ENCODE measurements around the gene PSEN2.
A peak's percentile ranks its signal among the peaks of the same experiment; 100 is the strongest.
"Not testable (repeated sequence)": the region's sequence is repeated elsewhere in the genome, so short reads cannot be mapped to it uniquely, and the experiment has no call there.

The PSEN2 gene

GRCh38 chr1:226916497-226916896 lies 46.1 kb downstream of the PSEN2 start:
- DNase-seq (ENCODE audit: low read depth), result no peak

GRCh38 chr1:226919587-226919986 lies 49.2 kb downstream of the PSEN2 start:
- DNase-seq (ENCODE audit: low read depth), result no peak

- DNase-seq (ENCODE audit: low read depth), result no peak
These were observed 49.6 kb downstream of the PSEN2 start for GRCh38 chr1:226919995-226920394.

- no peak for DNase-seq (ENCODE audit: low read depth)
These were observed 50.1 kb downstream of the PSEN2 start for GRCh38 chr1:226920446-226920894.

- DNase-seq (ENCODE audit: low read depth), result no peak
These were observed 51.1 kb downstream of the PSEN2 start for GRCh38 chr1:226921504-226921903.

GRCh38 chr1:226929260-226930111 lies 59.1 kb downstream of the PSEN2 start:
- DNase-seq (ENCODE audit: low read depth), result not testable (repeated sequence)

GRCh38 chr1:226934483-226935237 lies 64.2 kb downstream of the PSEN2 start:
- no peak for DNase-seq (ENCODE audit: low read depth)

- no peak for DNase-seq (ENCODE audit: low read depth)
These were observed 67.7 kb downstream of the PSEN2 start for GRCh38 chr1:226937940-226938725.

- no peak for DNase-seq (ENCODE audit: low read depth)
These were observed 68.6 kb downstream of the PSEN2 start for GRCh38 chr1:226938903-226939437.

GRCh38 chr1:226939438-226940028 lies 69.1 kb downstream of the PSEN2 start:
- peak; percentile 45 for DNase-seq (ENCODE audit: low read depth)

- peak; percentile 96 for DNase-seq (ENCODE audit: low read depth)
These were observed 69.8 kb downstream of the PSEN2 start, which contains the start of gene COQ8A for GRCh38 chr1:226940029-226940805. Gene COQ8A, plus strand, starts transcription at chr1:226940294. Its CDS starts 21,092 bp downstream, at chr1:226961386.

- no peak for DNase-seq (ENCODE audit: low read depth)
These were observed 70.3 kb downstream of the PSEN2 start for GRCh38 chr1:226940806-226941067.

GRCh38 chr1:226942392-226942791 lies 72.0 kb downstream of the PSEN2 start:
- DNase-seq (ENCODE audit: low read depth), result no peak

- DNase-seq (ENCODE audit: low read depth), result no peak
These were observed 72.7 kb downstream of the PSEN2 start for GRCh38 chr1:226943156-226943555.

- no peak for DNase-seq (ENCODE audit: low read depth)
These were observed 73.5 kb downstream of the PSEN2 start for GRCh38 chr1:226943927-226944326.

GRCh38 chr1:226945106-226945857 lies 74.9 kb downstream of the PSEN2 start:
- DNase-seq (ENCODE audit: low read depth), result no peak

All from stimulated activated CD8-positive, alpha-beta memory T cell treated with anti-CD3 and anti-CD28 coated beads, Interleukin-12 subunit alpha, Interleukin-12 subunit beta, amount 100 ng/mL, for 1 hour (primary cell).